ENCODE results near the gene SRGAP1. TPM values are rescaled to one million over a fixed set of nuclear protein-coding genes. Genes with fewer than 3 reads are reported as not detected.

The SRGAP1 gene
- total and polyA plus RNA-seq, 2 donors from 2014 or later, result 1.8 to 13.5 TPM

GRCh38 chr12:63826006-63826585, 18.4 kb upstream of the SRGAP1 start:
- H3K9me3 ChIP-seq (ENCODE audit: control insufficient read depth in 2 of 3, insufficient read depth in 1 of 3, low read length in 3 of 3), result no peaks in the 10 kb centered on the region
- intact Hi-C loops (cut with DNase I), result no loop called here
- no peak overlapping the region for H3K9ac ChIP-seq (ENCODE audit: low read length in 3 of 3)
- FAIRE-seq (peak; percentile 91), DNase-seq (peak in 2 of 5 donors; percentile 61 to 85)
- H3K27me3 ChIP-seq (ENCODE audit: control insufficient read depth, insufficient read depth, low read length), result no peaks in the 10 kb centered on the region
- peaks cover 0 to 6% (median 0%) of the 10 kb centered on the region in 3 donors for H3K4me1 ChIP-seq (ENCODE audit: control insufficient read depth in 2 of 3, insufficient read depth in 2 of 3, low read depth in 1 of 3, low read length in 3 of 3)
- TF ChIP-seq, protein P1, sequence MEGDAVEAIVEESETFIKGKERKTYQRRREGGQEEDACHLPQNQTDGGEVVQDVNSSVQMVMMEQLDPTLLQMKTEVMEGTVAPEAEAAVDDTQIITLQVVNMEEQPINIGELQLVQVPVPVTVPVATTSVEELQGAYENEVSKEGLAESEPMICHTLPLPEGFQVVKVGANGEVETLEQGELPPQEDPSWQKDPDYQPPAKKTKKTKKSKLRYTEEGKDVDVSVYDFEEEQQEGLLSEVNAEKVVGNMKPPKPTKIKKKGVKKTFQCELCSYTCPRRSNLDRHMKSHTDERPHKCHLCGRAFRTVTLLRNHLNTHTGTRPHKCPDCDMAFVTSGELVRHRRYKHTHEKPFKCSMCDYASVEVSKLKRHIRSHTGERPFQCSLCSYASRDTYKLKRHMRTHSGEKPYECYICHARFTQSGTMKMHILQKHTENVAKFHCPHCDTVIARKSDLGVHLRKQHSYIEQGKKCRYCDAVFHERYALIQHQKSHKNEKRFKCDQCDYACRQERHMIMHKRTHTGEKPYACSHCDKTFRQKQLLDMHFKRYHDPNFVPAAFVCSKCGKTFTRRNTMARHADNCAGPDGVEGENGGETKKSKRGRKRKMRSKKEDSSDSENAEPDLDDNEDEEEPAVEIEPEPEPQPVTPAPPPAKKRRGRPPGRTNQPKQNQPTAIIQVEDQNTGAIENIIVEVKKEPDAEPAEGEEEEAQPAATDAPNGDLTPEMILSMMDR (IDR thresholded peaks at IDR 0.05; ENCODE audit: borderline replicate concordance, extremely low read depth, insufficient read depth), result peak; percentile 73
- no peak overlapping the region for H3K4me3 ChIP-seq (ENCODE audit: low read length in 3 of 3)
- no peak overlapping the region for H3K27ac ChIP-seq (ENCODE audit: low read depth in 2 of 2, low read length in 2 of 2)
- no peaks in the 10 kb centered on the region for H3K36me3 ChIP-seq (ENCODE audit: control insufficient read depth in 2 of 3, insufficient read depth in 3 of 3, low read length in 3 of 3)

DNA sequence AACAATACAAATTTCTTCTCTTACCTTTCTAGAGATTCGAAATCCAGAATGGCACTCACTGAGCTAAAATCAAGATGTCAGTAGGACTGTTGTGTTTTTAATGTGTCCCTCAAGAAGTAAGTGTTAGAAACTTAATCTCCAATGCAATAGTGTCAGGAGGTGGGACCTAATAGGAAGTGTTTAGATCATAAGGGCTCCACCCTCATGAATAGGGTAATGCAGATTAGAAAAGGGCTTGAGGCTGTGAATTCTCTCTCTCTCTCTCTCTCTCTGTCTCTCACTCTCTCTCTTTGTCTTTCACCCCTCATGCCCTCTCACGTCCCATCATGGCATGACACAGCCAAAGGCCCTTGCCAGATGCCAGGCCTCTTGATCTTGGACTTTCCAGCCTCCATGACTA, 15.6 kb upstream of the SRGAP1 start:
- TF ChIP-seq, protein P1 (IDR thresholded peaks at IDR 0.05; ENCODE audit: borderline replicate concordance, extremely low read depth, insufficient read depth), result no peak
- H3K9me3 ChIP-seq (ENCODE audit: control insufficient read depth in 2 of 3, insufficient read depth in 1 of 3, low read length in 3 of 3), result no peaks in the 10 kb centered on the region
- FAIRE-seq, result no peak

DNA sequence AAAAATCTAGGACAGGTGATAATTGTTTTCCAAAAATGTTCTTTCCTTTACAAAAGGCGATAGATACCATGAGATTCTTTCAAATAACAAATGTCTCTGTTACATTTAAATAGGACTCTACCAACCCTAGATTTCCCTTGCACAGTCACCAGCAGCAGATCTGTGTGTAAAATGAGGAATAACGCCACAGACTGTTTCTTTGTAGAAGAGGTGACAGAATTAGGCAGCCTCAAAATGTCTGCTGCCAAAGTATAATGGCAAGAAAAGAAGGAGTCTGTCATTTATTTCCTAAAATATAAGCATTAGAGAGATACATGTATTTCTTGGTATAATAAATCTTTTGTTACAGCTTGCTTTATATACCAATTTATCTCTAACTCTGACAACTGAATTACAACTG, 8.5 kb upstream of the SRGAP1 start:
- H3K9me3 ChIP-seq (ENCODE audit: control insufficient read depth in 2 of 3, insufficient read depth in 1 of 3, low read length in 3 of 3), result no peaks in the 10 kb centered on the region
- no peak overlapping the region for H3K4me3 ChIP-seq (ENCODE audit: low read length in 3 of 3)
- H3K36me3 ChIP-seq (ENCODE audit: control insufficient read depth in 2 of 3, insufficient read depth in 3 of 3, low read length in 3 of 3), result no peaks in the 10 kb centered on the region
- intact Hi-C loops (cut with DNase I), result loop anchor here (5.0 kb wide), 1 partner anchor 421 kb away; no protein-coding TSS in a partner anchor
- no peaks in the 10 kb centered on the region for H3K27me3 ChIP-seq (ENCODE audit: control insufficient read depth, insufficient read depth, low read length)
- H3K4me1 ChIP-seq (ENCODE audit: control insufficient read depth in 2 of 3, insufficient read depth in 2 of 3, low read depth in 1 of 3, low read length in 3 of 3), result no peaks in the 10 kb centered on the region
- no peak for FAIRE-seq
- TF ChIP-seq, protein P1 (IDR thresholded peaks at IDR 0.05; ENCODE audit: borderline replicate concordance, extremely low read depth, insufficient read depth), result no peak
- no peak overlapping the region for H3K27ac ChIP-seq (ENCODE audit: low read depth in 2 of 2, low read length in 2 of 2)
- no peak for DNase-seq
- H3K9ac ChIP-seq (ENCODE audit: low read length in 3 of 3), result no peak overlapping the region

More for the DNA sequence above, 15.6 kb upstream of the SRGAP1 start:
- Histone ChIP-seq H3K27me3 (ENCODE audit: control insufficient read depth, insufficient read depth, low read length) (no peaks in the 10 kb centered on the region), H3K27ac (ENCODE audit: low read depth in 2 of 2, low read length in 2 of 2) (no peak overlapping the region), H3K36me3 (ENCODE audit: control insufficient read depth in 2 of 3, insufficient read depth in 3 of 3, low read length in 3 of 3) (no peaks in the 10 kb centered on the region), H3K9ac (ENCODE audit: low read length in 3 of 3) (no peak overlapping the region), H3K4me1 (ENCODE audit: control insufficient read depth in 2 of 3, insufficient read depth in 2 of 3, low read depth in 1 of 3, low read length in 3 of 3) (no peaks in the 10 kb centered on the region), H3K4me3 (ENCODE audit: low read length in 3 of 3) (no peak overlapping the region)
- intact Hi-C loops (cut with DNase I), result no loop called here
- DNase-seq, result no peak

Data from kidney (tissue), 14 donors.